Skeletal muscle satellite cell (primary cell): ENCODE measurements around the gene CACNG7.

Experiments
- H3K27me3 ChIP-seq: 2 replicates; pipeline ENCODE4 v1.7.0; 2013; ENCODE audit warnings: low read length; ENCODE audit not compliant: control insufficient read depth, insufficient read depth
- H3K36me3 ChIP-seq: 2 replicates; pipeline ENCODE4 v1.7.0; 2013; ENCODE audit warnings: mild to moderate bottlenecking, control low read depth, low read length; ENCODE audit not compliant: insufficient read depth
- H3K4me1 ChIP-seq: 2 replicates; pipeline ENCODE4 v1.7.0; 2013; ENCODE audit warnings: low read length; ENCODE audit not compliant: control insufficient read depth, insufficient read depth
- H3K4me2 ChIP-seq: 2 replicates; pipeline ENCODE4 v1.7.0; 2013; ENCODE audit warnings: mild to moderate bottlenecking, low read length
- H3K4me3 ChIP-seq: 2 replicates; pipeline ENCODE4 v1.7.0; 2013; ENCODE audit warnings: low read length
- H3K9ac ChIP-seq: 2 replicates; pipeline ENCODE4 v1.7.0; 2013; ENCODE audit warnings: mild to moderate bottlenecking, low read depth, low read length, moderate library complexity
- H3K9me3 ChIP-seq: replicated peaks from 2 replicates; pipeline ENCODE4 v1.7.0; 2013; ENCODE audit warnings: mild to moderate bottlenecking, control low read depth, low read length

Gene CACNG7

DNA sequence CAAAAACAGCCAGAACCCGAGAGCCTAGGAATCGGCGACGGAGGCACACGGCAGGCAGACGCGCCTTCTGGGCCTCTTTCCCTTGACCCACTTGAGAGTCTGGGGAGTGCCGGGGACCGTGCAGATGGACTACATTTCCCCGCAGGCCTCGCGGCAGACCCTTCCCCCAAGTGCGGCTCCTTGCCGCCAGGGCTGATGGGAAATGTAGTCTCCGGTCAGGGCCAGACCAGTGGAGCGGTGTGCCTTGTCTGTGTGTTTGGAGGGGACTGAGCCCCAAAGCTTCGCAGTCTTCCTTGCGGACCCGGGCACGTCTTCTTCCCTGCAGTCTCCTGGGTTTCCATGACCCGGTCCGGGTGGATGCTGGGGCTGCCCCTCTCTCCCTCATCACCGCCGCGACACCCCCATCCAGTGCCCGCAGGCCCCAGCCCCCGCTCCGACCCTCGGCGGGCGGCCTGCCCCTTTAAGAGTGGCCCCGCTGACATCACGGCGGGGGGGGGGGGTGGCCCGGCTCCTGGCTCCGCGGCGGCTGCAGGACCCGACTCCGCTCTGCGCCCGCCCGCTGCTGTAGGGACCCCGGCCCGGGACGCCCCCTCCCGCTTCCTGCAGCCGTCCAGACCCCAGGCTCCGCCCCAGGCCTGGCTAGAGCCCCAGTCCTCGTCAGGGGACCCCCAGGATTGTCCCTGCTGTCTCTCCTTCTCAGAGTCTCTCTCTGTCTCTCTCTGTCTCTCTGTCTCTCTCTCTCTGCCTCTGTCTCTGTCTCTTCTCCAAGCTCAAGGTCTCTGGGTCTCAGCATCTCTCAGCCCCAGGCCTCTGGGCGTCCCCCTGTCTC lies 758 bp upstream of the CACNG7 start:
- Histone ChIP-seq H3K27me3 (peaks cover 66% of the 10 kb centered on the region), H3K9me3 (no peaks in the 10 kb centered on the region), H3K4me3 (no peak overlapping the region), H3K9ac (no peak overlapping the region), H3K4me1 (peaks cover 5% of the 10 kb centered on the region), H3K36me3 (no peaks in the 10 kb centered on the region), H3K4me2 (peak overlapping the region; percentile 57)

DNA sequence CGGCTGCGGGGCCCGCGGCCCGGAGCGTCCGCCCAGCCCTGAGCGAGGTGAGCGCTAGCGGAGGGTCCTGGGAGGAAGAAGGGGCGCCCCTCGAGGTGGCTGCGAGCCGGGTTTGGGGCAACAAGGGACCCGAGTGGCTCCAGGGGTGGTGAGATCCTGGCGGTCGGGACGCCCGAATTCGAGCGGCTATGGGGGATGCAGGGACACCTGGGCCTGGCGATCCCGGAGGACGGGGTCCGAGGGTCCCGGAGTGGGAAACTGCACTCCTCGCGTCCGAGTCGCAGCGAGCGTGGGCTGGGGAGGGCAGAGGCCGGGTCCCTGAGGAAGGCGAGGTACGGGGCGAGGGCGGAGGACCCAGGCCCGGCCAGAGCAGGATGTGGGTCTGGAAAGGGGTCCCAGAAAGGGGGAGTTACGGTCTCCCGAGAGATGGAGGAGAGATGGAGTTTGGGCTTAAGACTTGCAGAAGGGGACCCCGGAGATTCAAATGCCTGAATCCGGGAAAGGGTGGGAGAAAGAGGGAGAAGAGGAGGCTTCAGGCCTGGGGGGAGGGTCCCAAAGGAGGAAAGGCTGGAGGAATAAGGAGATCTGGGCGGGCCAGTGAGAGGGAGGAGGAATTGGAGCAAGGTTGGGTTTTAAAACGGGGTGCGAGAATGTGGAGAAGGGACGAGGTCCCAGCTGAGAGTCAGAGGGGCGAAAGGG lies 542 bp downstream of the CACNG7 start:
- H3K36me3 ChIP-seq: no peaks in the 10 kb centered on the region
- no peaks in the 10 kb centered on the region for H3K9me3 ChIP-seq
- peak overlapping the region; percentile 9 for H3K4me2 ChIP-seq
- peaks cover 5% of the 10 kb centered on the region for H3K4me1 ChIP-seq
- H3K27me3 ChIP-seq: peaks cover 59% of the 10 kb centered on the region
- H3K4me3 ChIP-seq: no peak overlapping the region
- no peak overlapping the region for H3K9ac ChIP-seq

DNA sequence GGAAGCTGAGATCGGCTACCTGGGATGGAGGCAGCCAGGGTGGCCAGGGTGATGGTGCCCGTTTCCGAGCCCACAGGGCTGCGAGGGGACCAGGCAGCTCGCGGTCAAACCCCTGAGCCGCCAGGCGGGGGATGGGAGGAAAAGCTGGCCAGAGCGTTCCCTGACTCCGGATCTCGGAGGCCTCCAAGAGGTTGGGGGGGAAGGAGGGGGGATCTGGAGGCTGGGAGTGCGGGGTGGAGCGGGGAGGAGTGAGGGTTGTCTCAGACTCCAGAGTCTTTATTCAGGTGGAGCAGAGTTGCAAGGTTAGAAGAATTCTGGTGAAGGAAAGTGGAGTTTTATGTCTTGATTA lies 1.1 kb downstream of the CACNG7 start:
- no peaks in the 10 kb centered on the region for H3K36me3 ChIP-seq
- peaks cover 53% of the 10 kb centered on the region for H3K27me3 ChIP-seq
- H3K9me3 ChIP-seq: no peaks in the 10 kb centered on the region
- H3K4me3 ChIP-seq: no peak overlapping the region
- H3K9ac ChIP-seq: no peak overlapping the region
- peaks cover 5% of the 10 kb centered on the region for H3K4me1 ChIP-seq
- no peak overlapping the region for H3K4me2 ChIP-seq

DNA sequence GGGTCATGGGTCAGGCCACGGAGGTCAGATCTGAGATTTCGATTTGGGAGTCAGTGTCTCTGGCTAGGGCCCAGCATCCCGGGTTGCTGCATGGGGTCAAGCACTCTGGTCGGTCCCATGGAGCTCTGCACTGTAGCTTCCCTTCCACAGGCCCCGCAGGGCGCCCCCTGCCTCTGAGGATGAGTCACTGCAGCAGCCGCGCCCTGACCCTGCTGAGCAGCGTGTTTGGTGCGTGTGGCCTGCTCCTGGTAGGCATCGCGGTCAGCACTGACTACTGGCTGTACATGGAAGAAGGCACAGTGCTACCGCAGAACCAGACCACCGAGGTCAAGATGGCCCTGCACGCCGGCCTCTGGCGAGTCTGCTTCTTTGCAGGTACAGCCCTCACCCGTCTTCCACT lies 3.6 kb downstream of the CACNG7 start:
- H3K4me1 ChIP-seq: no peaks in the 10 kb centered on the region
- no peaks in the 10 kb centered on the region for H3K36me3 ChIP-seq
- H3K4me2 ChIP-seq: no peak overlapping the region
- H3K27me3 ChIP-seq: peaks cover 34% of the 10 kb centered on the region
- H3K9ac ChIP-seq: no peak overlapping the region
- no peaks in the 10 kb centered on the region for H3K9me3 ChIP-seq
- no peak overlapping the region for H3K4me3 ChIP-seq

DNA sequence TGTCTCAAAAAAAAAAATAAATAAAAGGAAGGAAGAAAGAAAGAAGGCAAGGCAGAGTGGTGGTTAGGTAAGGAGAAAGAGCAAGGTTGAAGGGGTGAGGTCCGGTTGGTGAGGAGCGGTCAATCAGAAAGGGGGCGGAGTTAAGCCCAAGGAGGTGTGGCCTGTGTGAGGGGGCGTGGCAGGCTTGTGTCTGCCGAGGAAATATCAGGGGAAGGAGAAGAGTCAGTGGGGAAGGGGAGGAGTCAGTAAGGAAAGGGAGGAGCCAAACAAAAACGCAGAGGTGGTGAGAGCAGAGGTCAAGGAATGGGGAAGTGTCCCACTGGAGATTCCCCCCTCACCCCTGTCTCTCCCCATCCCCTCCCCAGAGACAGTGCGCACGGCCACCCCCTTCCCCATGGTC lies 5.9 kb downstream of the CACNG7 start:
- no peaks in the 10 kb centered on the region for H3K36me3 ChIP-seq
- no peak overlapping the region for H3K4me3 ChIP-seq
- no peak overlapping the region for H3K4me2 ChIP-seq
- H3K4me1 ChIP-seq: no peaks in the 10 kb centered on the region
- H3K9me3 ChIP-seq: no peaks in the 10 kb centered on the region
- H3K9ac ChIP-seq: no peak overlapping the region
- peaks cover 13% of the 10 kb centered on the region for H3K27me3 ChIP-seq

DNA sequence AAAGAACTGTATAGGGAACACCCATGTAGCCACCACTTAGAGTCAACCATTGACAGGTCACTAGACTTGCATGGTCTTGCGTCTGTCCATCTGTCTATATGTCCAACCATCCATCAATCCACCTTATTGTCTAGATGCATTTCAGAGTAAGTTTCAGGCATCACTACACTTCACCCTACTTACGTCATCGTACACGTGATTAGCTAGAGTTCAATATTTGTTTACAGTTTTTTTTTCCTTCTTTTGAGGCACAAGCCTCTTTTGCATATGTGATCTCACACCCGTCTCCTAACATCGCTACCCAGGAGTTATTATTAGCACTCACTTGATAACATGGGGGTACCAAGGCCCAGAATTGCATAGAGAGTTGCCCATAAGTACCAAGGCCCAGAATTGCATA lies 6.9 kb downstream of the CACNG7 start:
- no peaks in the 10 kb centered on the region for H3K4me1 ChIP-seq
- H3K4me3 ChIP-seq: no peak overlapping the region
- H3K4me2 ChIP-seq: no peak overlapping the region
- H3K9ac ChIP-seq: no peak overlapping the region
- H3K36me3 ChIP-seq: no peaks in the 10 kb centered on the region
- no peaks in the 10 kb centered on the region for H3K9me3 ChIP-seq
- peaks cover 6% of the 10 kb centered on the region for H3K27me3 ChIP-seq

DNA sequence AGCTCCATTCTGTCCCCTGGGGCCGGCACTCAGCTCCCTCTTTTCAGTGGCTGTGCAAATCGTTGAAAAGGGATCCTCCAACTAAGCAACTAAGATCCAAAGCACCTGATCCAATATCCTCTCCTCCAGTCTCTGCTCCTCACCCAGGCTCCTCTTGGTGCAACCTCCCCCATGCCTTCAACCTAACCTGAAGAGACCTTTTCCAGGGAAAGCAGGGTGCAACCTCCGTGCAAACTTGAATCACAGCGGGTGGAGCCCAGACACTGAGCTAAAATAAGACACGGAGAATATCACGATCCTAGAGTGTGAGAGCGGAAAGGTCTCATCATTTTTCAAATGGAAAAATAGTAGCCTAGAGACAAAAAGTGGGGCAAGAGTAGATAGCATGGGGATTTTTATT lies 8.3 kb downstream of the CACNG7 start:
- H3K36me3 ChIP-seq: no peaks in the 10 kb centered on the region
- no peaks in the 10 kb centered on the region for H3K27me3 ChIP-seq
- no peak overlapping the region for H3K4me3 ChIP-seq
- no peaks in the 10 kb centered on the region for H3K4me1 ChIP-seq
- H3K9me3 ChIP-seq: no peaks in the 10 kb centered on the region
- no peak overlapping the region for H3K9ac ChIP-seq
- H3K4me2 ChIP-seq: no peak overlapping the region

DNA sequence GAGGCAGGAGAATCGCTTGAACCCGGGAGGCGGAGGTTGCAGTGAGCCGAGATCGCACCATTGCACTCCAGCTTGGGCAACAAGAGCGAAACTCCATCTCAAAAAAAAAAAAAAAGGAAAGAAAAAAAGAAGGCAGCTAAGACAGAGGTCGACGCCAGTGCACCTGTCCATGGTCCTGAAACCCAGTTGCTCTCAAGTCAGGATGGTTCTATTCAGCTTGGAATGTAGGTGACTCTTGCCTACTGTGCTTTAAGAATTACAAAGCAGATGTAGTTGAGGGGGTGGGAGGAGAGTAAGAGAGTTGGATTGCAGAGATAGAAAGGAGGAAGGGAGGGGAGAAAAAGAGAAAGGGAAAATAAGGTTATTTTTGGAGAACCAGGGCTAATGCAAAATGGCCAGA lies 18.7 kb downstream of the CACNG7 start:
- Histone ChIP-seq H3K4me1 (no peaks in the 10 kb centered on the region), H3K27me3 (no peaks in the 10 kb centered on the region), H3K4me3 (no peak overlapping the region)

DNA sequence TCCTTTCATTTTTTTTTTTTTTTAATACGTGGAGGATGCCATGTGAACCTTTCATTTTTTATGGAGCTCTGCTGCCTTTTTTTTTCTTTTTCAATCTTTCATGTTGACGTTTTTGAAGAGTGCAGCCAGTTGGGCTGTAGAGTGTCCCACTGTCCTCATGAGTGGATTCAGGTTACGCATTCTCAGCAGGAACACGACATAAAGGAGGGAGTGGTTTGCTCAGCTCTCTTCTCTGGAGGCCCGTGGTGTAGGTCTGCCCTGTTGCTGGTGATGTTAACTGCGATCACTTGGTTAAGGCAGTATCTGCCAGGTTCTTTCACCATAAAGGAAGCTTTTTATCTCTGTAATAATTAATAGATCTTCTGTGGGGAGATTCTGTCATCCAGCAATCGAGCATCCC lies 27.0 kb downstream of the CACNG7 start:
- H3K9me3 ChIP-seq: no peaks in the 10 kb centered on the region
- no peaks in the 10 kb centered on the region for H3K27me3 ChIP-seq
- no peak overlapping the region for H3K4me3 ChIP-seq
- H3K36me3 ChIP-seq: no peaks in the 10 kb centered on the region
- H3K4me1 ChIP-seq: no peaks in the 10 kb centered on the region
- no peak overlapping the region for H3K4me2 ChIP-seq
- H3K9ac ChIP-seq: no peak overlapping the region

More for the DNA sequence above, 18.7 kb downstream of the CACNG7 start:
- Histone ChIP-seq H3K9me3 (no peaks in the 10 kb centered on the region), H3K36me3 (no peaks in the 10 kb centered on the region), H3K9ac (no peak overlapping the region), H3K4me2 (no peak overlapping the region)

DNA sequence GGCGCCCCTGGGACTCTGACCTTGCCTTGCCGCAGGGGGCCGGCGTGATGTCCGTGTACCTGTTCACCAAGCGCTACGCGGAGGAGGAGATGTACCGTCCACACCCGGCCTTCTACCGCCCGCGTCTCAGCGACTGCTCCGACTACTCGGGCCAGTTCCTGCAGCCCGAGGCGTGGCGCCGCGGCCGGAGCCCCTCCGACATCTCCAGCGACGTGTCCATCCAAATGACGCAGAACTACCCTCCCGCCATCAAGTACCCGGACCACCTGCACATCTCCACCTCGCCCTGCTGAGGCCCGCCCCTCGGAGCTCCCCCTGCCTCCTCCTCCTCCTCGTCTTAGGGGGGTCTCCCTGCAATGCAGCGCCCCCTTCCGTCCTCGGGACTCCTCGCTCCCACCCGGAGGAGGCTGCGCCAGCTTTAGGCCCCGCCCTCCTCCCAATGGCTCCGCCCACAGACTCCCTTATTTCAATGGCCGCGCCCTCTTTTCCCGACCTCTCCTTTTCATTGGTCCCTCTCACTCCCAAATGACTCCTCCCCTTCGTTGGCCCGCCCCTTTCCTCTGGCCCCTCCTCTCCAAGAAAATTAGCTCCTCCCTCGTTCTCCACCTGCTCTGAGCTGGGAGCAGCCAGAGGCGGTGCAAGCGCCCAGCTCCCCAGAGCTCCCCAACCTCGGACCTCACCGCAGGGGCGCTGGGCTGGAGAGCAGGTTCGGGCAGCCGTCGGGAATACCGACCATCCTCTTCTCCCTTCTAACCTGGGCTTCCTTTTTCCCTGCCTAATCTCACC lies 33.1 kb downstream of the CACNG7 start:
- no peak overlapping the region for H3K4me2 ChIP-seq
- H3K9me3 ChIP-seq: no peaks in the 10 kb centered on the region
- H3K4me3 ChIP-seq: no peak overlapping the region
- H3K27me3 ChIP-seq: peaks cover 15% of the 10 kb centered on the region
- H3K36me3 ChIP-seq: no peaks in the 10 kb centered on the region
- H3K9ac ChIP-seq: no peak overlapping the region
- no peaks in the 10 kb centered on the region for H3K4me1 ChIP-seq

DNA sequence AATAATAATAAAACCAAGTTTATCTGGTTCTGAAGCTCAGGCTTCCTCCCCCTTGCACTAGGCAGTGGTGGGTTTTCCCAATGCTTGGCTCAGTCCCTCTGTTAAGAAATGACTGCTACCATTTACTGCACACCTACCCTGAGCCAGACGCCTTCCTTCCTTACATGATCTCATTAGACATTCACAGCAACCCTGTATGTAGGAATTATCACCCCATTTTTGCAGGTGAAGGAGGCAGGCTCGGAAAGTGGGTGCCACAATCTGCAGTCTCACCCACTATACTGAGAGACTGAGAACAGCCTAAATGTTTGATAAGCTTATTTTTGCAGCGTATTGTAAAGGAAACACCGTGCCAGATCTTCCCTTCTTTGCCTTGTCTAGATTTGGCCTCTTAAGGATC lies 35.3 kb downstream of the CACNG7 start:
- H3K27me3 ChIP-seq: peaks cover 15% of the 10 kb centered on the region
- no peak overlapping the region for H3K9ac ChIP-seq

More for the DNA sequence above, 35.3 kb downstream of the CACNG7 start:
- Histone ChIP-seq H3K36me3 (no peaks in the 10 kb centered on the region), H3K4me1 (no peaks in the 10 kb centered on the region), H3K4me3 (no peak overlapping the region), H3K4me2 (no peak overlapping the region), H3K9me3 (no peaks in the 10 kb centered on the region)
